Measurements from ENCODE around the gene CMAS. TPM values are rescaled to one million over a fixed set of nuclear protein-coding genes. Genes with fewer than 3 reads are reported as not detected.
"Not testable (repeated sequence)": the region's sequence is repeated elsewhere in the genome, so short reads cannot be mapped to it uniquely, and the experiment has no call there.

The CMAS gene
- 10 to 100 TPM; 22.0 to 32.9 (median 28.9) TPM for total RNA-seq

- DNase-seq (ENCODE audit: low spot score in 2 of 2), result peak; percentile 67 to 95
- WGBS, 2 donors, result 0 to 1% methylated on average over 52 to 63 of the region's 64 CpGs
- peak within 1 kb of the TSS; percentile 83 for H3K4me3 ChIP-seq (ENCODE audit: low read depth, poor library complexity, severe bottlenecking)
- no peak for TF ChIP-seq CTCF (IDR thresholded peaks at IDR 0.05)
- no peak for TF ChIP-seq POLR2A (IDR thresholded peaks at IDR 0.05)
- intact Hi-C loops (cut with DNase I; ENCODE audit: low total_unique reads), result no loop called here
Observed at GRCh38 chr12:22046090-22046967, at the start of gene CMAS. Gene CMAS, plus strand, starts transcription at chr12:22046218. Its CDS starts 86 bp downstream, at chr12:22046304.

GRCh38 chr12:21998295-21998694, 47.7 kb upstream of the CMAS start:
- no peak overlapping the region for H3K4me3 ChIP-seq (ENCODE audit: low read depth, poor library complexity, severe bottlenecking)
- intact Hi-C loops (cut with DNase I; ENCODE audit: low total_unique reads), result loop anchor here (10.0 kb wide), 1 partner anchor 303 kb away; no protein-coding TSS in a partner anchor
- TF ChIP-seq CTCF (IDR thresholded peaks at IDR 0.05), result no peak
- TF ChIP-seq POLR2A (IDR thresholded peaks at IDR 0.05), result no peak
- WGBS, 2 donors, result 58 to 65% methylated on average over 2 of the region's 2 CpGs
- DNase-seq (ENCODE audit: low spot score in 2 of 2), result no peak

- WGBS, 2 donors, result 54 to 59% methylated on average over 1 of the region's 1 CpG
- DNase-seq (ENCODE audit: low spot score in 2 of 2), result no peak
- intact Hi-C loops (cut with DNase I; ENCODE audit: low total_unique reads), result loop anchor here (10.0 kb wide), 1 partner anchor 304 kb away; no protein-coding TSS in a partner anchor
- H3K4me3 ChIP-seq (ENCODE audit: low read depth, poor library complexity, severe bottlenecking), result no peak overlapping the region
- TF ChIP-seq CTCF (IDR thresholded peaks at IDR 0.05), result no peak
- no peak for TF ChIP-seq POLR2A (IDR thresholded peaks at IDR 0.05)
Observed at GRCh38 chr12:21998782-21999181, 47.2 kb upstream of the CMAS start.

GRCh38 chr12:22002430-22002829, 43.6 kb upstream of the CMAS start:
- WGBS, 2 donors, result 94 to 95% methylated on average over 3 of the region's 3 CpGs
- intact Hi-C loops (cut with DNase I; ENCODE audit: low total_unique reads), result no loop called here
- DNase-seq (ENCODE audit: low spot score in 2 of 2), result no peak
- no peak overlapping the region for H3K4me3 ChIP-seq (ENCODE audit: low read depth, poor library complexity, severe bottlenecking)
- no peak for TF ChIP-seq POLR2A (IDR thresholded peaks at IDR 0.05)
- no peak for TF ChIP-seq CTCF (IDR thresholded peaks at IDR 0.05)

- 40 to 48% methylated on average over 2 of the region's 2 CpGs for WGBS, 2 donors
- H3K4me3 ChIP-seq (ENCODE audit: low read depth, poor library complexity, severe bottlenecking); intact Hi-C loops (cut with DNase I; ENCODE audit: low total_unique reads); DNase-seq (ENCODE audit: low spot score in 2 of 2): not testable (repeated sequence)
Observed at GRCh38 chr12:22007794-22008193, 38.2 kb upstream of the CMAS start.

GRCh38 chr12:22008196-22008595, 37.8 kb upstream of the CMAS start:
- no peak overlapping the region for H3K4me3 ChIP-seq (ENCODE audit: low read depth, poor library complexity, severe bottlenecking)
- WGBS, 2 donors, result 79 to 96% methylated on average over 7 of the region's 7 CpGs
- no peak for DNase-seq (ENCODE audit: low spot score in 2 of 2)
- intact Hi-C loops (cut with DNase I; ENCODE audit: low total_unique reads), result no loop called here
- TF ChIP-seq POLR2A (IDR thresholded peaks at IDR 0.05) (no peak), CTCF (IDR thresholded peaks at IDR 0.05) (no peak)

All from lower leg skin (tissue), 4 donors.